DMS153 treated with DMSO at 0.1 percent for 48 hours (cell line): ENCODE data around the gene HBA2.
"Not testable (repeated sequence)": the region's sequence is repeated elsewhere in the genome, so short reads cannot be mapped to it uniquely, and the experiment has no call there.

Source experiments
- DNase-seq: peaks from one replicate; lab custom pipeline; 2025; ENCODE audit not compliant: unreplicated experiment; lab: John Stamatoyannopoulos, UW

The HBA2 gene

DNA sequence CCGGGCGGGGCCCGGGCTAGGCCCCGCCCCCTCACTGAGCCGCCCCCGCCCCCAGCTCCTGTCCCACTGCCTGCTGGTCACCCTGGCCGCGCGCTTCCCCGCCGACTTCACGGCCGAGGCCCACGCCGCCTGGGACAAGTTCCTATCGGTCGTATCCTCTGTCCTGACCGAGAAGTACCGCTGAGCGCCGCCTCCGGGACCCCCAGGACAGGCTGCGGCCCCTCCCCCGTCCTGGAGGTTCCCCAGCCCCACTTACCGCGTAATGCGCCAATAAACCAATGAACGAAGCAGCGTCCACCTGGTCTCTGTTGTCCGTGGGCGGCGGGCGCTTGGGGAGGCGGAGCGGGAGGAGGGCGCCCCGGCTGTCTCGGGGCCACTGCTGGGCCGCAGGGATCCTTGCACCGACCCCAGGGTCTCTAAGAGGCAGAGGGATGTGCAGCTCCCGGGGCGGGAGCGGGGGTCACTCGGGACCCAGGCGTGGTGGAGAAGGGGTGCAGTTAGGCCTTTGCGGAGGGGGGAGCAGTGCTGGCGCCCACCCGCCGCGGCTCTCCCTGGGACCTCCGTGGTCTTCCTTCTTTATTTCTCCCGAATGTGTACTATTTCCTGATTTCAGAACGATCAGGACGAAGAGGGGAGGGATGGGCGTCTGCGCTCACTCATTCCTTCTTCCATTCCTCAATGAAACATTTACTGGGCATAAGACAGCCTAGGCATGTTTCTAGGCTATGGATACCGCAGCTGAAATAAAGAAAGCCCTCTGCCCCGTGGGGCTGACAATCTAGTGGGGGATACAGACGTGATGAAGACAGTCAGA lies 18.3 kb upstream of the HBA2 start:
- DNase-seq, result no peak

DNA sequence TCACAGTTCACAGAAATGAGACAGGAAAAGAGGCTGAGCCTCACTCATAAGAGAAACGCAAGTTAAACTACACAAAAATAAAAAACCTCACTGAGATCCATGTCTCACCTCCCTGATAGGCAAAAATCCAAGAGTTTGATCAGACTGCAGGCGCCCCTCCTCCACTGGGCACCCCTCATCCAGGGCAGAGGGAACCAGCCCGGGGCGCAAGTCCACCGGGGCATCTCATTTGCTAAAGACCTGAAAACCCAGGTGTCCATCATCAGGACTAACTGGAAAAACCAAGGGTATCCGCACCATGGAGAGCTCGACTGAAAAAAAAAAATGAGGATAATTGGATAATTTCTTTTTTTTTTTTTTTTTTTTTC lies 17.7 kb upstream of the HBA2 start:
- DNase-seq, result no peak

- DNase-seq, result no peak
Measured at GRCh38 chr16:159136-159849, 13.4 kb upstream of the HBA2 start.

GRCh38 chr16:160242-160641 lies 12.4 kb upstream of the HBA2 start:
- not testable (repeated sequence) for DNase-seq

DNA sequence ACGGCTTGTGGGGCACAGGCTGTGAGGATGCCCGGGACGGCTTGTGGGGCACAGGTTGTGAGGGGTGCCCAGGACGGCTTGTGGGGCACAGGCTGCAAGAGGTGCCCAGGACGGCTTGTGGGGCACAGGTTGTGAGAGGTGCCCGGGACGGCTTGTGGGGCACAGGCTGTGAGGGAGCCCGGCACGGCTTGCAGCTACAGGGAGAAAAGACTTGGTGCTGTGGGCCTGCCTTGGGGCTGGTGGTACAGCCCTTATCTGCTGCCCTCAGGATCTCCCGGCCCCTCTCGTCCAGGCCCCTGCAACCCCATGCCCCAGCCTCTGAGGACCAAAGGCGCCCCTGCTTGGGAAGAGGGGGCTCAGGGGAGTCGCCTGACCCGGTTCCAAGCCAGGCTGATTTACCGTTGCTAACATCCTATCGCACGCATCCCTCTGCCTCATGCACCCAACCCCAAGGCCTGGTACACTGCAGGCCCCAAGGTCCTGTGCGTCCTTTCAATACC lies 11.9 kb upstream of the HBA2 start:
- no peak for DNase-seq

DNA sequence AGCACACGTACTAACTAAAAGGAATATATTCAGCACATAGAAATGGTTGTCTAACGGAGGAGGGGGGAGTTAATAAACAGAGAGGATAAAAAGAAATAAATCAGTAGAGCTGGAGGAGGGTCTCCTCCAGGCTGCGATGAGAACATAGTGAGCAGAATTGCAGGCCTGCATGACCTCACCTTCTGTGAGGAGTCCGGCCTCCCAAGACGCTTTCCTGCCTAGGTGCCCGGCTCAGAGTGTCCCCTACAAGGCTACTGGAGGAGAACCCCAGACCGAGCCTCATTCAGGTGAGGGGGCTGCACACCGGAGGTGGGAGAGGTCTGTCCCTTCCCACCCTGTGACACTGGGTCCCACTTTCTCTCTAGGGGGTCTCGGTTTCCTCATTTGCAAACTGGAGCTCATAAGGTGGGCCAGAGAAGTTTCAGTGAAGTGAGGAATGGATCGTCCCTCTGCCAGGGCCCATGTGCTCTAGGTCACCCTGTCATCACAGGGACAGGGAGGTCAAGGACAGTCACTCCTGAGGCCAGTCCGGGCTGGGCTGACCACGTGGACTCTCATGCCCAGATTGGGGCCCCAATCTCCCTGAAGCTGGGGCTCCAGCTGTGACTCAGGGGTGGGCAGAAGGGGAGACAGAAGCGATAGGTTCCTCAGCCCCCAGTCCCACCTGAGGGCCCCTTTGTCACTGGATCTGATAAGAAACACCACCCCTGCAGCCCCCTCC lies 10.2 kb upstream of the HBA2 start:
- DNase-seq, result no peak

DNA sequence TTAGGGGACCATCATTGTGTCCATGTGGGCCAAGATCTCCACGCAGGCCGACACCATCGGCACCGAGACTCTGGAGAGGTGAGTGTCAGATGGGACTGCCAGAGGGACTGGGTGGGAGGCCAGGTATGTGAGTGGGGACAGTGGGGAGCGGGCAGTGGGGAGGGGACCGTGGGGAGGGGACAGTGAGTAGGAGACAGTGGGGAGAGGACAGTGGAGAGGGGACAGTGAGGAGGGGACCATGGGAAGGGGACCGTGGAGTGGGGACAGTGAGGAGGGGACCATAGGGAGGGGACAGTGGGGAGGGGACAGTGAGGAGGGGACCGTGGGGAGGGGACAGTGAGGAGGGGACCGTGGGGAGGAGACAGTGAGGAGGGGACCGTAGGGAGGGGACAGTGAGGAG lies 9.5 kb upstream of the HBA2 start:
- not testable (repeated sequence) for DNase-seq

DNA sequence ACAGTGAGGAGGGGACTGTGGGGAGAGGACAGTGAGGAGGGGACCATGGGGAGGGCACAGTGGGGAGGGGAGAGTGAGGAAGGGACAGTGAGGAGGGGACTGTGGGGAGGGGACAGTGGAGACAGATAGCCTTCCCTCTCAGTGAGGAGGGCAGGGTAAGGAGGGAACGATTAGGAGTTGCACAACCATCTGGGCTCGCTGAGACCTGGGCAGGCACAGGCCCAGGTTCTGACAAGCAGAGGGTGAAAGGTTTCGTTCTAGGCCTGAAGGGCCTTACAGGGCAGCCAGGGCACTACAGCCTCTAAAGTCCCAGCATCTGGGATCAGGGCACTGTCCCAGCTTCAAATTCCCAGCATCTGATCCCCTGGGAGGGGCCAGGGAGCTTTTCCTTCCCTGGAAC lies 9.0 kb upstream of the HBA2 start:
- not testable (repeated sequence) for DNase-seq

DNA sequence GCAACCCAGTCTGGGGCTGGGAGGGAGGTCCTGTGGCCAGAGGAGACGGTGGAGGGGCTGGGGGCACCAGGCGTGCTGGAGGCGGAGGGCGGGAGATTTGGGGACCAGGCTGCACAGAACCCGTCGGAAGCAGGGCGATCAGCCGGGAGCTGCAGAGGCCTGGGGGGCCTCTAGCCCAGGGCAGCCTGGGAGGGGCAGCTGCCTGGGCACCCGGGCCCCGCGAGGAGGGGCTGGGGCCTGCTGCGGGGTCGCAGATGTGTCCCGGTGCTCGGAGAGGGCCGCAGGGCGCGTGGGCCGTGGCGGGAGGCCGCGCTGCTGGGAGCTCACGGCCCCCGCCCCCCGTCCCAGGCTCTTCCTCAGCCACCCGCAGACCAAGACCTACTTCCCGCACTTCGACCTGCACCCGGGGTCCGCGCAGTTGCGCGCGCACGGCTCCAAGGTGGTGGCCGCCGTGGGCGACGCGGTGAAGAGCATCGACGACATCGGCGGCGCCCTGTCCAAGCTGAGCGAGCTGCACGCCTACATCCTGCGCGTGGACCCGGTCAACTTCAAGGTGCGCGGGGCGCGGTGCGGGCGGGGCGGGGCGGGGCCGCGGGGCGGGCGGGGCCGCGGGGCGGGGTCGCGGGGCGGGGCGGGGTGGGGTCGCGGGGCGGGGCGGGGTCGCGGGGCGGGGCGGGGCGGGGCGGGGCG lies 8.4 kb upstream of the HBA2 start:
- not testable (repeated sequence) for DNase-seq

DNA sequence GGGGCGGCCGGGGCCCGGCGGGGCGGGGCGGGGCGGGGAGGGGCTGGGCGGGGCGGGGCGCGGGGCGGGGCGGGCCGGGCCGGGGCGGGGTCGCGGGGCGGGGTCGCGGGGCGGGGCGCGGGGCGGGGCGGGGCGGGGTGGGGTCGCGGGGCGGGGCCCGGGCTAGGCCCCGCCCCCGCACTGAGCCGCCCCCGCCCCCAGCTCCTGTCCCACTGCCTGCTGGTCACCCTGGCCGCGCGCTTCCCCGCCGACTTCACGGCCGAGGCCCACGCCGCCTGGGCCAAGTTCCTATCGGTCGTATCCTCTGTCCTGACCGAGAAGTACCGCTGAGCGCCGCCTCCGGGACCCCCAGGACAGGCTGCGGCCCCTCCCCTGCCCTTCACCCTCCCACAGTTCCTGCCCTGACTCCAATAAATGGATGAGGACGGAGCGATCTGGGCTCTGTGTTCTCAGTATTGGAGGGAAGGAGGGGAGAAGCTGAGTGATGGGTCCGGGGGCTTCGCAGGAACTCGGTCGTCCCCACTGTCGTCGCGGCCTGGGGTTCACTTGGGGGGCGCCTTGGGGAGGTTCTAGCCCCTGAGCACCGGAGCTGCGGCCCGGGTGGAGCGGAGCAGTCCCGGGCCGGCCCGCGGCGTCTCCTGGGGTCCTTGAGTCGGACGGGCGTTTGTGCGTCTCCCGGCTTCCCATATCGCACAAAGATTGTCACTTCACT lies 7.7 kb upstream of the HBA2 start:
- no peak for DNase-seq

DNA sequence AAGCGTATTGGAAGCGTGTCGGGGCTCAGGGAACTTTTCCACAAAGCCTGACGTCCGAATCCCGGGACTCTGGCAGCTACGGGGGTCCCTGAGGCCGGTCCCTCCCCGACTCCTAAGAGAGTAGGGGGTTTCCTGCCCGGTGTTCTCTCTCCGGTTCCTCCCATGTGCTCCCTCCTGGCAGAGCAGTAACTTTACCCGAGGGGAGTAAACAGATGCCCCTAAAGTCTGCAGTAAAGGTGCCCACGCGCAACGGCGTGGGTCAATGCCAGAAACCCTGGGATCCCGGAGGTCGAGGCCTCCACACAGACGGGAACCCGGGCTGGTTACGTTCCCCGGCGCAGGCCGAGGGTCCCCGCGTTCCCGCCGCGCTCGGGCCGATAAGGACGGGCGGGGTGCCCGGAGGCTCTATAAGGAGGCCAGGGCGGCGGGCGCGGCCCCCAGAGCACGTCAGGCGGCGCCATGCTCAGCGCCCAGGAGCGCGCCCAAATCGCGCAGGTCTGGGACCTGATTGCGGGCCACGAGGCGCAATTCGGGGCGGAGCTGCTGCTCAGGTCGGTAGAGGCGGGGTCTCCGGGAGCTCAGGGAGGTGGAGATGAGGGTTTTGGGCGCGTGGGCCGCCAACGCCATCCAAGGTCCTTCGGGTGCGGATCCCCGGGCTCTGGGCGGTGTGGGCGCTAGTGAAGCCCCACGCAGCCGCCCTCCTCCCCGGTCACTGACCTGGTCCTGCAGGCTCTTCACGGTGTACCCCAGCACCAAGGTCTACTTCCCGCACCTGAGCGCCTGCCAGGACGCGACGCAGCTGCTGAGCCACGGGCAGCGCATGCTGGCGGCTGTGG lies 6.9 kb upstream of the HBA2 start, which contains the start of gene HBM:
Gene HBM, plus strand, starts transcription at position 440 of the 836 bp plus-strand sequence. Its CDS starts 20 bp downstream, at position 460.
- DNase-seq, result no peak

GRCh38 chr16:166375-167121 lies 6.1 kb upstream of the HBA2 start:
- no peak for DNase-seq

- DNase-seq, result no peak
Measured at GRCh38 chr16:167122-167690, 5.5 kb upstream of the HBA2 start.

- DNase-seq, result peak; percentile 30
Measured at GRCh38 chr16:168424-168823, 4.3 kb upstream of the HBA2 start.

DNA sequence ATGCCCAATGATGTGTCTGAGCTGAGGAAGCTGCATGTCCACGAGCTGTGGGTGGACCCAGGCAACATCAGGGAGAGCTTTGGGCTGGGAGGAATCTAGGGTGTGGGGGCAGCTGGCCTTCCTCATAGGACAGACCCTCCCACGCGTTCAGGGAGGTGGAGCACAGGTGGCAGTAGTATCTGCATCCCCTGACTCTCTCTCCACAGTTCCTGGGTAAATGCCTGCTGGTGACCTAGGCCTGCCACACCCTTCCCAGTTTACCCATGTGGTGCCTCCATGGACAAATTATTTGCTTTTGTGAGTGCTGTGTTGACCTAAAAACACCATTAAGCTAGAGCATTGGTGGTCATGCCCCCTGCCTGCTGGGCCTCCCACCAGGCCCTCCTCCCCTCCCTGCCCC lies 3.7 kb upstream of the HBA2 start:
- no peak for DNase-seq

- DNase-seq, result not testable (repeated sequence)
Measured at GRCh38 chr16:170088-170507, 2.6 kb upstream of the HBA2 start.

DNA sequence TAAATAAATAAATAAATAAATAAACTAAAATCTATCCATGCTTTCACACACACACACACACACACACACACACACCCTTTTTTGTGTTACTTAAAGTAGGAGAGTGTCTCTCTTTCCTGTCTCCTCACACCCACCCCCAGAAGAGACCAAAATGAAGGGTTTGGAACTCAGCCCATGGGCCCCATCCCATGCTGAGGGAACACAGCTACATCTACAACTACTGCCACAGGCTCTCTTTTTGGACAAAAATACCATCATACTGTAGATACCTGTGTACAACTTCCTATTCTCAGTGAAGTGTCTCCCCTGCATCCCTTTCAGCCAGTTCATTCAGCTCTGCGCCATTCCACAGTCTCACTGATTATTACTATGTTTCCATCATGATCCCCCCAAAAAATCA lies 1.9 kb upstream of the HBA2 start:
- no peak for DNase-seq

DNA sequence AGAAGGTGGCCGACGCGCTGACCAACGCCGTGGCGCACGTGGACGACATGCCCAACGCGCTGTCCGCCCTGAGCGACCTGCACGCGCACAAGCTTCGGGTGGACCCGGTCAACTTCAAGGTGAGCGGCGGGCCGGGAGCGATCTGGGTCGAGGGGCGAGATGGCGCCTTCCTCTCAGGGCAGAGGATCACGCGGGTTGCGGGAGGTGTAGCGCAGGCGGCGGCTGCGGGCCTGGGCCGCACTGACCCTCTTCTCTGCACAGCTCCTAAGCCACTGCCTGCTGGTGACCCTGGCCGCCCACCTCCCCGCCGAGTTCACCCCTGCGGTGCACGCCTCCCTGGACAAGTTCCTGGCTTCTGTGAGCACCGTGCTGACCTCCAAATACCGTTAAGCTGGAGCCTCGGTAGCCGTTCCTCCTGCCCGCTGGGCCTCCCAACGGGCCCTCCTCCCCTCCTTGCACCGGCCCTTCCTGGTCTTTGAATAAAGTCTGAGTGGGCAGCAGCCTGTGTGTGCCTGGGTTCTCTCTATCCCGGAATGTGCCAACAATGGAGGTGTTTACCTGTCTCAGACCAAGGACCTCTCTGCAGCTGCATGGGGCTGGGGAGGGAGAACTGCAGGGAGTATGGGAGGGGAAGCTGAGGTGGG lies 657 bp downstream of the HBA2 start:
- not testable (repeated sequence) for DNase-seq
